Thyroid gland (tissue), 4 donors: ENCODE measurements around the gene VWA5B1.

Source experiments
- CTCF ChIP-seq, 6 experiments: fragments of 200-600 bp in 3 of 6; fragments of 450-650 bp in 3 of 6; sonication (generic) in 3 of 6; IDR thresholded peaks; one replicate each; pipeline ENCODE4 v1.5.1; 2016 to 2019; ENCODE audit warnings: antibody characterized with exemption in 6 of 6, mild to moderate bottlenecking in 2 of 6, inconsistent platforms in 1 of 6, moderate library complexity in 1 of 6
- POLR2A ChIP-seq, 2 donors: fragments of 450-650 bp; IDR thresholded peaks; one replicate each; pipeline ENCODE4 v1.6.1; 2017; ENCODE audit warnings: antibody characterized with exemption in 2 of 2, mild to moderate bottlenecking in 2 of 2, moderate library complexity in 1 of 2

- no peak for TF ChIP-seq POLR2A (IDR thresholded peaks at IDR 0.05)
- TF ChIP-seq CTCF (IDR thresholded peaks at IDR 0.05) = no peak
Observed at GRCh38 chr1:20372676-20373075, 82.0 kb downstream of the VWA5B1 start.
